HG02678 (cell line): Measurements from ENCODE around the gene HCN3.

Experiments used
- ATAC-seq: cut with Tn5 transposase; IDR thresholded peaks from one replicate; pipeline ENCODE4 v1.9.1; 2021; ENCODE audit warnings: mild to moderate bottlenecking, moderate library complexity; ENCODE audit not compliant: unreplicated experiment

HCN3 gene

GRCh38 chr1:155308493-155309422, 31.5 kb downstream of the HCN3 start, which contains the start of gene FDPS:
Gene FDPS, plus strand, starts transcription at chr1:155308866. Its CDS starts 924 bp downstream, at chr1:155309790.
- ATAC-seq = peak; percentile 93

DNA sequence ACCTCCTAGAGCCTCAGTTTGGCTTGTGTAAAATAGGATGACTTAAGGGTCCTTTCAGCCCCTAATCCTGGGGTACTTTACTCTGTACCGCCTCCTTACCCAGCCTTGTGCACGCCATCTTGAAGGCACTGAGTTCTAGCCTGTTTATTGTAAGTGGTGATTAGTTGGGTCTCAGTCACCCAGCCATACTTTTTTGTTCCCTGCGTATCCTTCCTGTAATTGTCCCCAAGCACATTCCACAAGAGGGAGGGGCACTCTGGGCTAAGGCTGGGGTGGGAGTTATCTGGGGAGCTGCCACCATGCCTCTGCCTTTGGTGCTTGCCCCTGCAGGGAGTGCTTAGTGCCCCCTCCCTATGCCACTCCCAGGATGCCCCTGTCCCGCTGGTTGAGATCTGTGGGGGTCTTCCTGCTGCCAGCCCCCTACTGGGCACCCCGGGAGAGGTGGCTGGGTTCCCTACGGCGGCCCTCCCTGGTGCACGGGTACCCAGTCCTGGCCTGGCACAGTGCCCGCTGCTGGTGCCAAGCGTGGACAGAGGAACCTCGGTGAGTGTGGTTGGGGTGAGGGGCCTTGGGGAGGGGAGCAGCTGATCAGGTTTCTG, 32.3 kb downstream of the HCN3 start:
- no peak for ATAC-seq

GRCh38 chr1:155313261-155313660, 36.0 kb downstream of the HCN3 start:
- ATAC-seq = no peak

- ATAC-seq = no peak
Measured at GRCh38 chr1:155316922-155317321, 39.7 kb downstream of the HCN3 start.

DNA sequence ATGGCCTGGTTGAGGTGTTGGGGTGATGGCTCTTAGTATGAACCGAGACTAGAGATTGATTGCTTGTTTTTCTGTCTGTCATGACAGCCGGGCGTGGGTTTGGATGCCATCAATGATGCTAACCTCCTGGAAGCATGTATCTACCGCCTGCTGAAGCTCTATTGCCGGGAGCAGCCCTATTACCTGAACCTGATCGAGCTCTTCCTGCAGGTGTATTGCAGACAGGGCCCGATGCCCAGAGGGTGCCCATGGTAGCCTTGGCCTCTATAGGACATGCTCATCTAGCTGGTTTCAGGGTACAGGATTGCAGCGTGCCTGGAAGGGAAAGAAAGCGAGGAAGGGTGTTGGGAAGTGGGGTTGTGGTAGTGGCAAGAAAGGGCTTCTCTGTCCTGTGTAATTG, 40.8 kb downstream of the HCN3 start:
- ATAC-seq = no peak

- ATAC-seq = no peak
Measured at GRCh38 chr1:155319536-155319935, 42.3 kb downstream of the HCN3 start.

- ATAC-seq = no peak
Measured at GRCh38 chr1:155320252-155320651, 43.0 kb downstream of the HCN3 start.

DNA sequence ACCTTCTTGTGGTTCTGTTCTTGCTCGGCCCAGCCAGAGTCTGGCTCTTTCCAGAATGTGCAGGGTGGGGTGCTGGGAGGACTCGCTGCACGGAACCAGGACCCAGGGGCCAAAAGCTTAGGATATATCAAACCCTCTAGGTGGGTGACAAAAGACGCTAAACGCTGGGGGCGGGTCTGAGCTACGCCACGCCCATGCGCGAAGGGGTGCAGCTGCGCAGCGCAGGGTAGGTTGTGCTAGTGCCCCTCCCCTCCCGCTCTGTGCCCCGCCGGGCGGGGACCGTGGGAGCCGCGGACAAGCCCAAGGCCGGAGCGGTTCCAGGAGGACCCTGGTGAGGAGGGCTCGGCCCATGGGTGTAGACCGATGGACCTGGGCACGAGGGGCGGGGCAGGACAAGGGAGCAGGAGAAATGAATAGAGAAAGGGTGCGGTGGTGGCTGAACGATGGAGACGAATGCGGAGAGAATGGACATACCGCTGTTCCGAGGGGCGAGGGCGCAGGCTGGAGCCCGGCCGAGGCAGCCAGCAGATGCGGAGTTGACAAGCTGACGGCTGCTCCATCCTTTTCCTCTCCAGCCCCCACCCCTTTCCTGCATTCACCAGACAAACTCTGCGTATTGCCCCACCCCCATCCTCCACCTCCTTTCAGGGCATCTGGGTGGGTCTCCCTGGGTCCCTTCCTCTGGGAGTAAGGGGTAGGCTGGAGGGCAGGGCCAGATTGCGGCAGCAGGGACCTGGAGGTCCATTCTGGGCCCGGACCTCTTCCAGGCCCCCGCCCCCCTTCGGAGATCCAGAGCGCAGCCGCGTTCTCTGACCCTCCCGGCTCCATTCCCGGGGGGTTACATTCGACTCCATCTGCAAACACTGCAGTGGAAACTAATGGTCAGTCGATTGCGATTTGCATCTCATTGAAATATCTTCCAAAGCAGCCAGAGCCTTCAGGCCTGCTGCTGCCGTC, 43.7 kb downstream of the HCN3 start, which contains the start of gene RUSC1:
RUSC1 (plus strand) TSS at position 234 of the 957 bp plus-strand sequence. CDS start 880 bp downstream, outside the sequence.
- ATAC-seq = no peak

DNA sequence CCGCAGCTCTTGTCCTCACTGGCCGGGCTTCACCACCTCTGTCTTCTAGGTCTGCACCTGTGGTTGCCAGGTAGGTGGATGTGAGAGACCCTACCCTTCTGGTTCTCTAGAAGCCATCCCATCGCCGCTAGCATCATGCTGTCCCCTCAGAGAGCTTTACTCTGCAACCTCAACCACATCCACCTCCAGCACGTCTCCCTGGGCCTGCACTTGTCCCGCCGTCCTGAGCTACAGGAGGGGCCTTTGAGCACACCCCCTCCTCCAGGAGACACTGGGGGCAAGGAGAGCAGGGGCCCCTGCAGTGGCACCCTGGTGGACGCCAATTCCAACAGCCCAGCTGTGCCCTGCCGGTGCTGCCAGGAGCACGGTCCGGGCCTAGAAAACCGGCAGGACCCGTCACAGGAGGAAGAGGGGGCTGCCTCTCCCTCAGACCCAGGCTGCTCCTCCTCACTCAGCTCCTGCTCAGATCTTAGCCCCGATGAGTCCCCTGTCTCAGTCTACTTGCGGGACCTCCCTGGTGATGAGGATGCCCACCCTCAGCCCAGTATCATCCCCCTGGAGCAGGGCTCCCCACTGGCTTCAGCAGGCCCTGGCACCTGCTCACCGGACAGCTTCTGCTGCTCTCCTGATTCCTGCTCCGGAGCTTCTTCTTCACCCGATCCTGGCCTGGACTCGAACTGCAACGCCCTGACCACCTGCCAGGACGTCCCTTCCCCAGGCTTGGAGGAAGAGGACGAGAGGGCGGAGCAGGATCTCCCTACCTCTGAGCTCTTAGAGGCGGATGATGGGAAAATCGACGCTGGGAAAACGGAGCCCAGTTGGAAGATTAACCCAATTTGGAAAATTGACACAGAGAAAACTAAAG, 44.6 kb downstream of the HCN3 start:
- no peak for ATAC-seq

- no peak for ATAC-seq
Measured at GRCh38 chr1:155322571-155322952, 45.3 kb downstream of the HCN3 start.

DNA sequence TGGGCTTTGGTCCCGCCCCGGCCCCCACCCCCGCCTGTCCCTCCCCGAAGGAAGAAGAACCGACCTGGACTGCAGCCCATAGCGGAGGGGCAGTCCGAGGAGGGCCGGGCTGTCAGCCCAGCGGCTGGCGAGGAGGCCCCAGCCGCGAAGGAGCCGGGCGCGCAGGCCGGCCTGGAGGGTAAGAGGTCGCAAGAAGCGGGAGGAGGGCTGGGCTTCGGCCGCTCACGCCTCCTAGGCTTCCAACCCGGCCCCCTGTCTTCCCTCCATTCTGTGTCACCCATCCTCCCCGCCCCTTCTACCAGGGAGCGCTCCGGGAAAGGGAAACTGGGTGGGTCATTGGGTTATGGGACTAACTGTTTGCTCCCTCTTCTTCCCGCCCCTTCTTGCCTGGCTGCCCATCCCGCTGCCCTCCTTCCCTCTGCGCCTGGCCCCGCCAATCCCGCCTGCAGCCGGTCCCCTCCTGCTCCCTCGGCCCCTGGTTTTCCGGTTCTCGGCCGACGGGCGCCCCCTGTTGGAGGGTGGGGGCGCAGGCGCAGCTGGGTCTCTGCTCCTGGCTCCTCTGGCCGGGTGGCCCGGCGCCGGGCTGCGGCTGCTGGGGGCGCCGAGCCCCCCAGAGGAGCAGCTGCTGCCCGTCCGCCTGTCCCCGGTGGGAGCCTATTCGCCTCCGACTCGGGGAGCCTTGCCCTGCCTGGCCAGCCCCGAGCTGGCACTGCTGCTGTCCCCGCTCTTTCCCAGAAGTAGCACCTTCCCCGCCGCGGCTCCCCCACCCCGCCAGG, 45.9 kb downstream of the HCN3 start:
- ATAC-seq = peak; percentile 47

GRCh38 chr1:155323729-155324036, 46.4 kb downstream of the HCN3 start:
- peak; percentile 49 for ATAC-seq

DNA sequence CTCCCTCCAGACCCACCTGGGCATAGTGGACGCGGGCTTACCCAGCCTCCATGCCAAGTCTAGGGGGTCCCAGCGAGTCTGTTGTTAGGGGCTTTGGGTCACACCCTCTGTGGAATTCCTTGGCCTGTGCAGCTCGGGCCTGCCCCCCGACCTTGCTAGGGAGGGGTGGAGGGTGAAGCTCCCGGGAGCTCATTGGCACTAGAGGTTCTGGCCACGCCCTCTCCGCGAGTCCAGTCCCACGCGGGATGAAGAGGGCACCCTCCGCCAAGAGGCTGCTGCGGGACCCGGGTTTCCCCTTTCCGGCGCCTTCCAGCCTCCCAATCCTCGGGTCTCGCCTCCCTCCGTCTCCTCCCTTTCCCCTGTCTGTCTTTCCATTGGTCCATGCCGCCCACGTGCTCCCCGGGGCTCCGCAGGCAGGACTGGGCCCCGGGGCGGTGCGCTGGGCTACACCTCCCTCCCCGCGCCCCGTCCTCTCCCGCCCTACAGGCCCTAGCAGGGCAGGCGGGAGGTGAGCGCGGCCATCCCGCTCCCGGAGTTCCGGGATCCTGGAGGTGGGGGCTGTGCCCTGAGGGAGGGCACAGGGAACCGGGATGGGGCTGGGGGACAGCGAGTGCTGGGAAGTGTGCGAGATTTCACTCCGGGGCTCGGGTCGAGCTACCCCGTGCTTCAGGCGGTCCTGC, 46.9 kb downstream of the HCN3 start:
- peak; percentile 67 for ATAC-seq

DNA sequence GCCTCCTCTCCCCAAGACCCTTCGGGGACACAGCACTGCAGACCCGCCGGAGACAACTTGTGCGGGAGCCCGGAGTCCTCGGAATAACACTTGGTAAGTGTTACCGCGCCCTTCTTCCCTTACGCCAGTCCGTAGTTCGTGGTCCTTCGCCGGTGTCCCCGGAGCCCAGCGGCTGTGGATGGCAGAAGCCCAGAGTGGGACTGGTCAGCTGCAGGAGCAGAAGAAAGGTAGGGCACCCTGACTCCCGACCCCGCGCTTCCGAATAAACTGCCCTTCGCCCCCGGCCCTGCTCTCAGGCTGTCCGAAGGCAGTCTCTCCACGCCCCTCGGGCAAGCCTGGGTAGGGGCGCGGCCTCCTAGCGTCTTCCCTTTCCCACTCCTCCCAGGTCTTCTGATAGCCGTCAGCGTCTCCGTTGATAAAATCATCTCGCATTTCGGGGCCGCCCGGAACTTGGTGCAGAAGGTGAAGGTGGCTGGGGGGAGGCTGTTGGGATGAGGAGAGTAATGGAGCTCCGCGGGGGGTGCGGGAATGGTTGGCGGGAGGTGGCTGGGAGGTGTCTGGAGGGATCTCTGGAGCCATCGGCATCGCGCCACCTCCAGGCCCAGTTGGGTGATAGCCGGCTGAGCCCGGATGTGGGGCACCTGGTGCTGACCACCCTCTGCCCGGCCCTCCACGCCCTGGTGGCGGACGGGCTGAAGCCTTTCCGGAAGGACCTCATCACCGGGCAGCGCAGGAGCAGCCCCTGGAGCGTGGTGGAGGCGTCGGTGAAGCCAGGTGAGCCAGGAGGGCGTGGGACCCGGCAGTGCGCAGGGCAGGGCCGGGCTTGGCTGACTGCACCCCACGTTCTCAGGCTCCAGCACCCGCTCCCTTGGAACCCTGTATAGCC, 47.7 kb downstream of the HCN3 start:
- no peak for ATAC-seq

DNA sequence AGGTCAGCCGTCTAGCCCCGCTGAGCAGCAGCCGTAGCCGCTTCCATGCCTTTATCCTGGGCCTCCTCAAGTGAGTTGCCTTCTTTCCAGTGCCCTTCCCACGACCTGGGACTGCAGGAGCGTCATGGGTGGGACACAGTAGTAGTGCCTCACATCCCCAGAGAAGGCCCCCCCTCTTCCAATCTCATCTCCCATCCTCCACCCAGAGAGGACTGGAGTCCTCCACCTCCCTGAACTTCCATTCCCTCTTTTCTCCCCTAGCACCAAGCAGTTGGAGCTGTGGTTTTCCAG, 48.3 kb downstream of the HCN3 start:
- ATAC-seq = no peak

DNA sequence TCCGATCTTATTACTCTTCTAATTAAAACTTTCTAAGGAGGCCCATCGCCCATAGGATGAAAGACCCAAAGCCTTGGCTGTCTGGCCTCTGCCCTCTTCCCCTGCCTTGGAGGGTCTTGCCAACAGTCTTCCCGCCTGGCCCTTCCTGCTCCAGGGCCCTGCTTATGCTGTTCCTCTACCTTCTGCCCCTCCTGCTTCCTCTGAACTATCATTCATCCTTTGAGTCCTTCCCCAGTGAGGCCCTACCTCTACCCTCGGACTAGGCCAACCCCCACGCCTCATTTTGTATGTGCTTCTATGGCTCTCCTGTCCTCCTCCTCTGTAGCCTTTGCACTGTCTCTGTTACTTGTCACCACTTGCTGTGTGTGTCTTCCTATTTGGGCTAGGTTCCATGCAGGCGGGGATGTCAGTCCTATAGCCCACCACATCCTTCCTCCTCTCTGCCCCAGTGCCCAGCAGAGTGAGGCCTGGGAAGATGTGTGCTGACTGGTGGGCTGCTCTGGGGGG, 48.8 kb downstream of the HCN3 start:
- no peak for ATAC-seq

DNA sequence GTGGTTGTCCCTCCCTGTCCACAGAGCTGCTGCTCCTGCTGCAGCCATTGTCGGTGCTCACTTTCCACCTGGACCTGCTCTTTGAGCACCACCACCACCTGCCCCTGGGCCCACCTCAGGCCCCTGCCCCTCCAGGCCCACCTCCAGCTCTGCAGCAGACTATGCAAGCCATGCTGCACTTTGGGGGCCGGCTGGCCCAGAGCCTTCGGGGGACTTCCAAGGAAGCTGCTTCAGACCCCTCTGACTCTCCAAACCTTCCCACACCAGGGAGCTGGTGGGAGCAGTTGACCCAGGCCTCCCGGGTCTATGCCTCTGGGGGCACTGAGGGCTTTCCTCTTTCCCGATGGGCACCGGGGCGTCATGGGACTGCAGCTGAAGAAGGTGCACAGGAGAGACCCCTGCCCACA, 49.4 kb downstream of the HCN3 start:
- no peak for ATAC-seq

GRCh38 chr1:155327981-155328380, 50.7 kb downstream of the HCN3 start:
- no peak for ATAC-seq
